BJ (cell line): ENCODE measurements around the gene G6PC2. TPM values are rescaled to one million over a fixed set of nuclear protein-coding genes. Genes with fewer than 3 reads are reported as not detected.

Source experiments
- CTCF ChIA-PET: fragments of 350-600 bp; formaldehyde crosslinking; extraction: SDS; loops from one replicate; lab custom pipeline; 2021; ENCODE audit warnings: antibody characterized with exemption, inconsistent platforms; lab: Yijun Ruan, JAX
- POLR2A ChIA-PET: fragments of 300-600 bp; sonication (Branson Sonifier 250); formaldehyde crosslinking; extraction: SDS; loops from one replicate; lab custom pipeline; 2021; ENCODE audit warnings: antibody characterized with exemption; lab: Charles Lee
- DNase-seq: peaks from one replicate; pipeline ENCODE4 v3.0.0-alpha.2; 2011; ENCODE audit warnings: low read depth
- H3K27me3 ChIP-seq: 2 replicates; pipeline ENCODE4 v1.6.0; 2011; ENCODE audit warnings: low read length; ENCODE audit not compliant: control insufficient read depth, insufficient read depth
- H3K36me3 ChIP-seq: 2 replicates; pipeline ENCODE4 v1.5.1; 2011; ENCODE audit warnings: low read length; ENCODE audit not compliant: control insufficient read depth, insufficient read depth
- H3K4me3 ChIP-seq: 2 replicates; pipeline ENCODE4 v1.5.1; 2011; ENCODE audit warnings: low read depth, mild to moderate bottlenecking, control low read depth, low read length
- polyA plus RNA-seq: library from polyadenylated mRNA; depleted of rRNA; stranded (reverse); fragments of >200 nt; gene quantifications from 2 replicates; pipeline ENCODE4 v1.2.3, GENCODE V29; 2011
- TF ChIP-seq, protein P1 (sequence below): IDR thresholded peaks from 2 replicates; pipeline ENCODE4 v1.5.1; 2011; ENCODE audit warnings: low read depth, mild to moderate bottlenecking, control low read depth, inconsistent platforms, low read length, moderate library complexity; ENCODE audit not compliant: insufficient read depth

G6PC2 gene
- polyA plus RNA-seq, 1 experiment: not detected

- H3K27me3 ChIP-seq: no peaks in the 10 kb centered on the region
- DNase-seq: no peak
- TF ChIP-seq, protein P1, sequence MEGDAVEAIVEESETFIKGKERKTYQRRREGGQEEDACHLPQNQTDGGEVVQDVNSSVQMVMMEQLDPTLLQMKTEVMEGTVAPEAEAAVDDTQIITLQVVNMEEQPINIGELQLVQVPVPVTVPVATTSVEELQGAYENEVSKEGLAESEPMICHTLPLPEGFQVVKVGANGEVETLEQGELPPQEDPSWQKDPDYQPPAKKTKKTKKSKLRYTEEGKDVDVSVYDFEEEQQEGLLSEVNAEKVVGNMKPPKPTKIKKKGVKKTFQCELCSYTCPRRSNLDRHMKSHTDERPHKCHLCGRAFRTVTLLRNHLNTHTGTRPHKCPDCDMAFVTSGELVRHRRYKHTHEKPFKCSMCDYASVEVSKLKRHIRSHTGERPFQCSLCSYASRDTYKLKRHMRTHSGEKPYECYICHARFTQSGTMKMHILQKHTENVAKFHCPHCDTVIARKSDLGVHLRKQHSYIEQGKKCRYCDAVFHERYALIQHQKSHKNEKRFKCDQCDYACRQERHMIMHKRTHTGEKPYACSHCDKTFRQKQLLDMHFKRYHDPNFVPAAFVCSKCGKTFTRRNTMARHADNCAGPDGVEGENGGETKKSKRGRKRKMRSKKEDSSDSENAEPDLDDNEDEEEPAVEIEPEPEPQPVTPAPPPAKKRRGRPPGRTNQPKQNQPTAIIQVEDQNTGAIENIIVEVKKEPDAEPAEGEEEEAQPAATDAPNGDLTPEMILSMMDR: no peak
- H3K36me3 ChIP-seq: no peaks in the 10 kb centered on the region
- H3K4me3 ChIP-seq: no peak overlapping the region
- POLR2A ChIA-PET: no interaction called here
- CTCF ChIA-PET: no interaction called here
Observed at GRCh38 chr2:168894720-168895119, 6.4 kb upstream of the G6PC2 start.

DNA sequence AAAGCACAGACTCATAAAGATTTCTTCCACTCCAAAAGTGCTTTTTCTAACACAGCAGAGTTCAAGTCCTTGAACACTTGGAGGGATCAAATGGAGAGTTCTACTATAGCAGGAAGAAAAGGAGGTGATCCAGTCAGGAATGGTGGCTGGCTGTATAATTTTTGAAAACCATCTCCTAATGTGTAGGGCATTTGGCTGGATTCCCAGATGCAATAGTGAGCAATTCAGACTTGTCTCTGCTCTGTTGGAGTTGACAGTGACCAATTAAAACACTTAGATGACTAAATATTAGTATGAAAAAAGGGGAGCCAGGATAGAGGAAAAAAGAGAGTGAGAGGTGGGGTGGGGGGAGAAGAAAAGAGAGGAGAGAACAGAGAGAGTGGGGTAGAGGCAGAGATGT is 5.3 kb upstream of the G6PC2 start:
- no peaks in the 10 kb centered on the region for H3K36me3 ChIP-seq
- H3K27me3 ChIP-seq: no peaks in the 10 kb centered on the region
- DNase-seq: no peak
- TF ChIP-seq, protein P1: no peak
- POLR2A ChIA-PET: no interaction called here
- H3K4me3 ChIP-seq: no peak overlapping the region
- CTCF ChIA-PET: no interaction called here

GRCh38 chr2:168896783-168897182 is 4.3 kb upstream of the G6PC2 start:
- DNase-seq: no peak
- H3K36me3 ChIP-seq: no peaks in the 10 kb centered on the region
- POLR2A ChIA-PET: no interaction called here
- H3K27me3 ChIP-seq: no peaks in the 10 kb centered on the region
- CTCF ChIA-PET: no interaction called here
- TF ChIP-seq, protein P1: no peak
- H3K4me3 ChIP-seq: no peak overlapping the region

- Histone ChIP-seq H3K36me3 (no peaks in the 10 kb centered on the region), H3K4me3 (no peak overlapping the region), H3K27me3 (no peaks in the 10 kb centered on the region)
- TF ChIP-seq, protein P1: no peak
- no peak for DNase-seq
- ChIA-PET CTCF (no interaction called here), POLR2A (no interaction called here)
Observed at GRCh38 chr2:168897449-168897848, 3.6 kb upstream of the G6PC2 start.

- ChIA-PET CTCF (no interaction called here), POLR2A (no interaction called here)
- no peak for DNase-seq
- TF ChIP-seq, protein P1: no peak
- no peak overlapping the region for H3K4me3 ChIP-seq
- H3K36me3 ChIP-seq: no peaks in the 10 kb centered on the region
- peaks cover 4% of the 10 kb centered on the region; the same call in 1 of the 2 replicates for H3K27me3 ChIP-seq
Observed at GRCh38 chr2:168903888-168904287, 2.8 kb downstream of the G6PC2 start.
